ENCODE results near the gene CCDC91.

CCDC91 gene

GRCh38 chr12:28479683-28480082 lies 289.4 kb downstream of the CCDC91 start:
- no peak for DNase-seq (ENCODE audit: low read depth in 1 of 2, low spot score in 1 of 2)
- no peaks in the 10 kb centered on the region for H3K27me3 ChIP-seq (ENCODE audit: insufficient read depth, poor library complexity, severe bottlenecking)
- H3K27ac ChIP-seq (replicated peaks): no peak overlapping the region
- no peak overlapping the region for H3K4me3 ChIP-seq (replicated peaks; ENCODE audit: insufficient read depth, low read length)
- no peak for TF ChIP-seq CTCF (IDR thresholded peaks at IDR 0.05; ENCODE audit: insufficient read depth, low read length)
- no peak for TF ChIP-seq SPI1 (IDR thresholded peaks at IDR 0.05; ENCODE audit: borderline replicate concordance, low read depth)
- TF ChIP-seq GABPA (IDR thresholded peaks at IDR 0.05; ENCODE audit: low read depth): no peak
- TF ChIP-seq REST (IDR thresholded peaks at IDR 0.05; ENCODE audit: insufficient replicate concordance, low read depth): no peak

- Histone ChIP-seq H3K27me3 (ENCODE audit: insufficient read depth, poor library complexity, severe bottlenecking) (no peaks in the 10 kb centered on the region), H3K4me3 (replicated peaks; ENCODE audit: insufficient read depth, low read length) (no peak overlapping the region), H3K27ac (replicated peaks) (no peak overlapping the region)
- TF ChIP-seq CTCF (IDR thresholded peaks at IDR 0.05; ENCODE audit: insufficient read depth, low read length) (no peak), GABPA (IDR thresholded peaks at IDR 0.05; ENCODE audit: low read depth) (no peak), SPI1 (IDR thresholded peaks at IDR 0.05; ENCODE audit: borderline replicate concordance, low read depth) (no peak), REST (IDR thresholded peaks at IDR 0.05; ENCODE audit: insufficient replicate concordance, low read depth) (no peak), POLR2AphosphoS5 (IDR thresholded peaks at IDR 0.05; ENCODE audit: low read depth) (no peak)
- no peak for DNase-seq (ENCODE audit: low read depth in 1 of 2, low spot score in 1 of 2)
These were observed 293.9 kb downstream of the CCDC91 start for GRCh38 chr12:28484156-28484555.

GRCh38 chr12:28486521-28486920 lies 296.3 kb downstream of the CCDC91 start:
- Histone ChIP-seq H3K27ac (replicated peaks) (no peak overlapping the region), H3K27me3 (ENCODE audit: insufficient read depth, poor library complexity, severe bottlenecking) (no peaks in the 10 kb centered on the region), H3K4me3 (replicated peaks; ENCODE audit: insufficient read depth, low read length) (no peak overlapping the region)
- no peak for DNase-seq (ENCODE audit: low read depth in 1 of 2, low spot score in 1 of 2)
- TF ChIP-seq SPI1 (IDR thresholded peaks at IDR 0.05; ENCODE audit: borderline replicate concordance, low read depth) (no peak), GABPA (IDR thresholded peaks at IDR 0.05; ENCODE audit: low read depth) (no peak), CTCF (IDR thresholded peaks at IDR 0.05; ENCODE audit: insufficient read depth, low read length) (no peak), REST (IDR thresholded peaks at IDR 0.05; ENCODE audit: insufficient replicate concordance, low read depth) (no peak), POLR2AphosphoS5 (IDR thresholded peaks at IDR 0.05; ENCODE audit: low read depth) (no peak)
